Spleen (tissue), 11 donors: ENCODE data around the gene NUDT3. TPM values are rescaled to one million over a fixed set of nuclear protein-coding genes. Genes with fewer than 3 reads are reported as not detected.

Experiments
- DNase-seq: peaks from one replicate; pipeline ENCODE4 v3.0.0-alpha.2; 2020
- H3K27ac ChIP-seq, 8 donors: fragments of 200-600 bp; sonication (generic) in 7 of 8; 1 replicate in 4 of 8; 2 replicates in 4 of 8; pipeline versions ENCODE4 v1.5.0 to v1.8.0; 2016 to 2021; ENCODE audit warnings: inconsistent platforms in 4 of 8, mild to moderate bottlenecking in 4 of 8, moderate library complexity in 1 of 8
- H3K27me3 ChIP-seq, 7 donors: fragments of 200-600 bp; sonication (generic) in 6 of 7; replicated peaks in 1 of 7; 1 replicate in 4 of 7; 2 replicates in 3 of 7; pipeline versions ENCODE4 v1.5.0 to v1.8.0; 2016 to 2021; ENCODE audit warnings: inconsistent platforms in 3 of 7, mild to moderate bottlenecking in 1 of 7
- H3K36me3 ChIP-seq, 6 donors: fragments of 200-600 bp; sonication (generic) in 5 of 6; 1 replicate in 4 of 6; 2 replicates in 2 of 6; pipeline versions ENCODE4 v1.5.0 to v1.8.0; 2016 to 2021; ENCODE audit warnings: inconsistent platforms in 2 of 6
- H3K4me1 ChIP-seq, 6 donors: fragments of 200-600 bp; sonication (generic) in 5 of 6; 1 replicate in 3 of 6; 2 replicates in 3 of 6; pipeline versions ENCODE4 v1.5.0 to v1.8.0; 2016 to 2021; ENCODE audit warnings: inconsistent platforms in 3 of 6
- H3K4me3 ChIP-seq, 8 donors: fragments of 200-600 bp; sonication (generic) in 7 of 8; 1 replicate in 4 of 8; 2 replicates in 4 of 8; pipeline versions ENCODE4 v1.5.0 to v1.8.0; 2016 to 2021; ENCODE audit warnings: inconsistent platforms in 4 of 8, mild to moderate bottlenecking in 4 of 8, moderate library complexity in 2 of 8
- H3K9me3 ChIP-seq, 8 donors: fragments of 200-600 bp; sonication (generic) in 7 of 8; 1 replicate in 4 of 8; 2 replicates in 4 of 8; pipeline versions ENCODE4 v1.5.0 to v1.8.0; 2016 to 2021; ENCODE audit warnings: inconsistent platforms in 4 of 8
- CTCF ChIP-seq, 11 experiments: fragments of 200-600 bp in 7 of 11; fragments of 450-650 bp in 4 of 11; sonication (generic) in 4 of 11; IDR thresholded peaks in 8 of 11; conservative IDR thresholded peaks in 3 of 11; 1 replicate in 7 of 11; 2 replicates in 4 of 11; pipeline versions ENCODE4 v1.4.0 to v1.8.0; 2016 to 2021; ENCODE audit warnings: antibody characterized with exemption in 11 of 11, inconsistent platforms in 4 of 11, mild to moderate bottlenecking in 1 of 11
- POLR2A ChIP-seq, 3 donors: fragments of 450-650 bp; IDR thresholded peaks; one replicate each; pipeline ENCODE4 v1.5.1; 2017; ENCODE audit warnings: antibody characterized with exemption in 3 of 3, mild to moderate bottlenecking in 1 of 3
- POLR2AphosphoS5 ChIP-seq, 3 donors: sonication (generic); formaldehyde crosslinking; IDR thresholded peaks; one replicate each; pipeline ENCODE4 v1.5.1; 2017; ENCODE audit warnings: antibody characterized with exemption in 3 of 3
- WGBS, 5 donors: extraction: QIAGEN DNeasy Blood & Tissue Kit in 3 of 5; methylation state at CpG; one replicate each; pipeline versions ENCODE4 v1.1.5 to v1.1.7; 2013 to 2018; 5-methylcytosine and 5-hydroxymethylcytosine counted together
- intact Hi-C: fragments of 100-400 bp; cut with DNase I; formaldehyde crosslinking; loops from one replicate; pipeline ENCODE4 v1.15.0; 2023; ENCODE audit warnings: low total_unique reads
- polyA plus RNA-seq, 3 donors: library from polyadenylated mRNA; stranded (reverse); fragments of 200-250 nt; gene quantifications; one replicate each; pipeline ENCODE4 v1.2.1, GENCODE V29; 2013
- total RNA-seq, 7 donors: library from RNA; depleted of rRNA in 3 of 7; stranded (reverse); fragments of >200 nt in 3 of 7; fragmentation: NEBNext Ultra II Directional in 4 of 7; extraction: Animal tissue kit (Norgen Biotek cat#: 25700) in 4 of 7; gene quantifications; one replicate each; pipeline versions ENCODE4 v1.1.0 to v1.2.1, GENCODE V29; 2016 to 2021
- donor health status: healthy with polysubstance abuse.
- donor health status: DM: no; HTN: no; CAD: no; lungs with moderate emphysema.
- donor health status: DM: no; HTN: no; CAD: no.
- donor health status: Bipolar disorder and iron deficiency.
- donor health status: healthy.
- donor health status: DM: no; HTN: no; CAD: no.
- donor health status: DM: yes; HTN: yes; CAD: no.

NUDT3 gene
- total and polyA plus RNA-seq, 10 donors = 9.2 to 54.2 (median 37.8) TPM

GRCh38 chr6:34347303-34347702 is 45.2 kb downstream of the NUDT3 start:
- Histone ChIP-seq H3K36me3 (no peaks in the 10 kb centered on the region), H3K9me3 (no peaks in the 10 kb centered on the region), H3K27ac (no peak overlapping the region), H3K4me1 (peaks cover 9 to 85% (median 36%) of the 10 kb centered on the region in 6 donors), H3K27me3 (no peaks in the 10 kb centered on the region), H3K4me3 (no peak overlapping the region)
- no peak for DNase-seq
- intact Hi-C loops = no loop called here
- 86 to 100% (median 92%) methylated on average over 1 of the region's 1 CpG for WGBS, 5 donors
- no peak for TF ChIP-seq POLR2AphosphoS5 (IDR thresholded peaks at IDR 0.05)
- TF ChIP-seq CTCF (IDR thresholded peaks at IDR 0.05 in 8 of 11, conservative IDR thresholded peaks at IDR 0.05 in 3 of 11) = no peak
- TF ChIP-seq POLR2A (IDR thresholded peaks at IDR 0.05) = no peak

- peaks cover 10 to 85% (median 33%) of the 10 kb centered on the region in 6 donors for H3K4me1 ChIP-seq
- peaks cover 0 to 3% (median 1%) of the 10 kb centered on the region in 6 donors for H3K36me3 ChIP-seq
- H3K4me3 ChIP-seq = no peak overlapping the region
- intact Hi-C loops = no loop called here
- no peaks in the 10 kb centered on the region for H3K27me3 ChIP-seq
- 72 to 78% (median 73%) methylated on average over 9 of the region's 9 CpGs for WGBS, 5 donors
- no peak for TF ChIP-seq CTCF (IDR thresholded peaks at IDR 0.05 in 8 of 11, conservative IDR thresholded peaks at IDR 0.05 in 3 of 11)
- no peak for TF ChIP-seq POLR2AphosphoS5 (IDR thresholded peaks at IDR 0.05)
- TF ChIP-seq POLR2A (IDR thresholded peaks at IDR 0.05) = no peak
- H3K9me3 ChIP-seq = no peaks in the 10 kb centered on the region
- peak overlapping the region in 3 of 8 donors; percentile 9 to 14 (median 10) for H3K27ac ChIP-seq
- DNase-seq = no peak
These were observed 46.0 kb downstream of the NUDT3 start for GRCh38 chr6:34346175-34347119.

GRCh38 chr6:34343806-34344205 is 48.7 kb downstream of the NUDT3 start:
- H3K4me1 ChIP-seq = peaks cover 4 to 86% (median 36%) of the 10 kb centered on the region in 6 donors

More at GRCh38 chr6:34343806-34344205, 48.7 kb downstream of the NUDT3 start:
- Histone ChIP-seq H3K4me3 (no peak overlapping the region), H3K27me3 (no peaks in the 10 kb centered on the region), H3K36me3 (peaks cover 0 to 20% (median 7%) of the 10 kb centered on the region in 6 donors), H3K9me3 (no peaks in the 10 kb centered on the region), H3K27ac (peak overlapping the region in 5 of 8 donors; percentile 40 to 77 (median 63))
- no peak for DNase-seq
- intact Hi-C loops = no loop called here
- TF ChIP-seq CTCF (IDR thresholded peaks at IDR 0.05 in 8 of 11, conservative IDR thresholded peaks at IDR 0.05 in 3 of 11) = no peak
- TF ChIP-seq POLR2A (IDR thresholded peaks at IDR 0.05) = no peak
- TF ChIP-seq POLR2AphosphoS5 (IDR thresholded peaks at IDR 0.05) = no peak
